Kidney glomerular epithelial cell (primary cell): ENCODE measurements around the gene SORCS2.

Experiments
- DNase-seq: peaks from one replicate; lab custom pipeline; 2025; lab: John Stamatoyannopoulos, UW

The SORCS2 gene

DNA sequence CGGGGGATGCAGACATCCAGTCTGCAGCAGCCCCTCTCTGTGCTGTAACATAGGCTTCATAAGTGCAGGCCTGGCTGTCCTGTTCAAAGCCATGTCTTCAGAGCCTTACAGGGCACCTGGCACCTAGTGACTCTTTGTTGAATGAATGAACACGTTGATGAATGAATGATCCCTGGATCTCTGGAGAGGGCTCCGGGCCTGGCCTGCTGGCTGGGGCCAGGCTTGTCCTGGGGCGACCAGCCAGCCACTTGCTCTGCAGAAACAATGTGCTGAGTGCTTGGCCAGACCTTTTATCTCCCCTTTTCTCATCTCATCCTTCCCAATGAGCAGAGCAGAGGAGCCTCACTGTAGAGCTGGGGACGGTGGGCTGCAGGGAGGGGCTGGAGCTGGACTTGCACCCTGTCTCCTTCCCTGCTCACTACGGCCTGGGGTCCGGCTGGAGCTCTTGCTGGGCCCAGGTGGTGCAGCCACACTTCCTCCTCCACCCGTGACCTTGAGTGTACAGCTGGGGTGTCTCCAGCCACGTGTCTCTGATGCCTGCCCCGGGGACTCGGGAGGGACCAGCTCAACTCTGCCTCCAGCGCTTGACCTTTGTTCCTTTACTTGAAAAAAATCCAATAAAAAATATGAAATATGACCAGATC lies 164.5 kb downstream of the SORCS2 start:
- DNase-seq, result no peak

DNA sequence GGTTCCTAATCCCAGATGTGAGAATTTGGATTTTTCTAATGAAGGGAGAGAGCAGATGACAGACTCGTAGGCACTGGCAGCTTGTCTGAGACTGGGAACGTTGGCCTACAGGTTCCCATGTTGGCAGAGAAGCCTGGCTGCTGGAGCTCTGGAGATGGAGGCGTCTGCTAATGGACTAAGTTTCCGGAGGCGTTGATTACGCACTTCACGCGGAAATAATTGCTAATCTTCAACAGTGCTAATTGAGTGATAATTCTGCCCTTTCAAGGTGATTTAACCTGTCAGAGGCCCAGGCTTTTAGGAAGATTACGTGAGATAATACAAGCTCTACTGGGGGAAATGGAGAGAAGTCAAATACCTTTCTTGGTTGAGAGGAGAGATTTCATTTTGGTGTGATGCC lies 165.0 kb downstream of the SORCS2 start:
- no peak for DNase-seq

DNA sequence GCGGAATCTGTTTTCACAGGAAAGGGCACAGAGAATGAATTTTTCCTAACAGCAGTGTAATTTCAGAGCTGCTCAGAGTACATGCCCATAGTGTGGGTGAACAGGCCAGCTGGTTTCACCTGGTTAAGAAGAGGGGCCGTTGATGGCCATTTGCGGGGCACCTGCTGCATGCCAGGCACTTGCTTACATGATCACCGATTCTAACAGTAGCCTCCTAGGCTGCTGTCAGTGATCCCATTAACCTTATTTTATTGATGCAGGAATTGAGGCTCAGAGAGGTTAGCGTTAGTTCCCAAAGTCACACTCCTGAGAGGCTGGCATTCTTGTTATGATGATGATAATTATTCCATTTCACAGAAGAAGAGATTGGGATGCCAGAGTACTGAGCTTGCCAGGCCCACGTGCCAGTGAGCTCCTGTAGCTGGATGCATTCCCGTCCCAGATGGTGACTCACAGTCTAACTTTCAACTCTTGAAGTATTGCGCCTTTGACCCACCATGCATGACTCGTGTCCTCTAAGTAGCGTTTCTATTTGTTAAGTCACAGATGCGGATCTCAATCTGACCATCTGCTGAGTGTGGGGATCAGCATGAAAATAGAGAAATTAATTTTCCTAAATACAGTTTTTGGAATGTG lies 165.9 kb downstream of the SORCS2 start:
- DNase-seq, result peak; percentile 94

DNA sequence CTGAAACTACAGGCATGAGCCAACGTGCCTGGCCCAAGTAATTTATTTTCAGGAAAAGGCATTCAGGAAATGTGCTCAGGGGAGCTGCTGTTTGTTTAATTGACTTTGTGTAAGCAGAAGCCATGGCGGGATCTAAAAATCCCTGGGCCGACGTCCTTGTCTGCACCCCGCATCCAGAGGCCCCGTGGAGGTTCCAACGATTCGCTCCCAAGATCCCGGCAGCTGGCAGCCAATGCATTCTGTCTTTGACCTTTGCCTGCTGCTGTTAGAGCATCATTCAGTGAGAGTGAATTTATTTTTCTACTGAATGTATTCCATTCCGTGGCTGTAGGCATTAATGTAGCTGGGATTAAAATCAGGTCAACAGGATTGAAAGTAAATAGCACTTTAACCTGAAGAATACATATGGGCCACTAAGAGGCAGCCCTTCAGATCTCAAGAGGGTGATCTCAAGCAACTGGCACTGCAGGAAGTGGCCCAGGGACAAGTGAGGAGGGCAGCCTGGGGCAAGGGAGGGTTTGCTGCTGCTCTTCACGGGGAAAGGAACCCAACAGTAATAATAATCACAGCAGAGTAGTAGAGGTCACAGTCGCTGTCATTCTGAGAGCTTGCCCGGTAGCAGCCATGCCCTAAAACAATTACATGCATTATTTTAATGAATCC lies 167.2 kb downstream of the SORCS2 start:
- no peak for DNase-seq

DNA sequence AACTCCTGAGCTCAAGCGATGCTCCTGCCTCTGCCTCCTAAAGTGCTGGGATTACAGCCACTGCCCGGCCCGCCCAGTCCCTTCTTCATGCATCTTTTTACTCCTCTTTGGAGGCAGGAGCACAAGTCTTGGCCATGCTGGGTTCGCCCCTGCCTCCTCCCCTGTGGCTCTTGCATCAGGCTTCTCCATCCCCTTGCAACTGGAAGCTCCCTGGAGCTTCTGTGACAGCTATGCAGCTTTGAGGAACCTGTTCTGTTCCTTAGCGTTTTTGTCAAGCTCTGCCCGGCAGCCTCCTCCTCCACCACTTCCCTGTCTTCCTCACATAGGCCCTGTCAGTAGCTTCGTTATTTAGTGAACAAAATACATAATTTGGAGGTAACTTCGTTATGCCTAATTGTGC lies 168.5 kb downstream of the SORCS2 start:
- no peak for DNase-seq

DNA sequence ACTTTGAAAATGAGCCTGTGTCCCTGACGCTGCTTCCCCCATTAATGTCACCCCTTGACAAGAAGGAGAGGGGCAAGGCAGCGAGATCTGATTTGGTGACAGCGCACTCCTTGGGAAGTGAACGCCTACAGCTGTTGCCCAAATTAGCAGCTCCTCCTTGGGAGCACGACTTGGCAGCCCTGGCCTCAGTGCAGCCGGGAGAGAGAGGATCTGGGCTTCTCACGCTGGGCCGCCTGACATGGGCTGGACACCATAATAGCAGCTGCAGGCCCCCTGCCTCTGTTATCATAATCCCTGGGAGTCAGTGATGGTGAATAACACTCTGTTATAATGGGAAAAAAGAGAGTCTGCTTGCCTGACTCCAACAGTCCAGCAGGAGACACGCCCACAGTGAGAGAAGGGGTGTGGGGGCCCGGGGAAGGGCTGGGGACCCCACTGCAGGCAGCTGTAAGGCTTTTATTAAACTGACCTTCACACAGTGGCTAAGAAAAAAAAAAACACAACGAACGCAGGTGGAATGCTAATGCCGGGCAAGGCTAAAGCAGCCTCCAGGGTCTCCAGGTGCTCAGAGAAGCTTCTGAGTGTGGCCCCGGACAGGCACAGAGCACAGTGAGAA lies 169.1 kb downstream of the SORCS2 start:
- DNase-seq, result no peak

DNA sequence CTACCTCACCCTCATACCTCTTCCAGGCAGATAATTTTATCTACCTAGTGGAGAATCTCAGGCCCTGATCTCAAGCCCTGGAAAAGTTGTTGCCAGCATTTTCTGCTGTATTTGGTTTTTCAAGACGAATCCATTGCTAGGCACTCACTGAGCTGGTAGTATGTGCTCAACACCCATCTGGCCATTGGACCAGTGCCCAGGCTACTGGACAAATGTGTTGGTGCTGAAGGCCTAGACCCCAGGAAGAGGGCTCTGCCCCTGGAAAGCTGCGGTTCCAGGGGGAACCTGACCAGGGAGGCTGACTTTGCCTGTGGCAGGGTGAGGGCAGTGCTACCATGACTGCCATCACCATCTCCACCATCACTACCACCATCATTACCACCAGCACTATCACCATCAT lies 170.0 kb downstream of the SORCS2 start:
- no peak for DNase-seq

DNA sequence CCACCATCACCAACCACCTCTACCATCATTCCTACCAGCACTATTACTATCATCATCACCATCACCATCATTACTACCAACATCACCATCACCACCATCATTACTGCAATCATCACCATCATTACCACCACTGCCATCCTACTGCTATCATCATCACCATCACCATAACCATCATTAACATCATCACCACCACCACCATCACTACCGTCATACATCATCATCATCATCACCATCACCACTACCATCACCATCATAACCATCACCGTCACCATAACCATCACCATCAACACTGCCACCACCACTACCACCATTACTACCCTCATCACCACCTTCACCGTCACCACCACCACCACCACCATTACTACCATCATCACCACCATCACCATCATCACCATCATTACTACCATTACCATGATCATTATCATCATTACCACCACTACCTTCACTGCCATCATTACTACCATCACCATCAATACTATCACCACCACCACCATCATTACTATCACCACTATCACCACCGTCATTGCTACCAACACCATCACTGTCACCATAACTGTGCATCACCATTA lies 170.6 kb downstream of the SORCS2 start:
- DNase-seq, result no peak

DNA sequence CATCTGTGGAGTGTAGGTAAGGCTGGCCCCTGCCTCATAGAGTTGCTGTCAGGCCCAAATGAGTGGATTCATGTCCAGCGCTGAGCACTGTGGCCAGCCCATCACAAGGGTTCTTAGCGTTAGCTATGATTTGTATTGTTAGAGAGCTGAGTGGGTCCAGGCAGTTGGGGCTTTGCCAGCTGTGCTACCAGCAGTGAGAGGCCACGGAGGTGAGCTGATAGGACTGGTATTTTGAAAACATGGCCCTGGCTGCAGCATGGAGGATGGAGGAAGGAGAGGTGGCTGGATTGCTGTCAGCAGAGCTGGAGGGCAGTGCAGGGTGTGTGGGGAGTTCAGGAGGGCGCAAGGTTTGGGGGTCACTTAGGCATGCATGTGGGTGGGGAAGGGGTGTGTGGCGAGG lies 172.6 kb downstream of the SORCS2 start:
- DNase-seq, result no peak

DNA sequence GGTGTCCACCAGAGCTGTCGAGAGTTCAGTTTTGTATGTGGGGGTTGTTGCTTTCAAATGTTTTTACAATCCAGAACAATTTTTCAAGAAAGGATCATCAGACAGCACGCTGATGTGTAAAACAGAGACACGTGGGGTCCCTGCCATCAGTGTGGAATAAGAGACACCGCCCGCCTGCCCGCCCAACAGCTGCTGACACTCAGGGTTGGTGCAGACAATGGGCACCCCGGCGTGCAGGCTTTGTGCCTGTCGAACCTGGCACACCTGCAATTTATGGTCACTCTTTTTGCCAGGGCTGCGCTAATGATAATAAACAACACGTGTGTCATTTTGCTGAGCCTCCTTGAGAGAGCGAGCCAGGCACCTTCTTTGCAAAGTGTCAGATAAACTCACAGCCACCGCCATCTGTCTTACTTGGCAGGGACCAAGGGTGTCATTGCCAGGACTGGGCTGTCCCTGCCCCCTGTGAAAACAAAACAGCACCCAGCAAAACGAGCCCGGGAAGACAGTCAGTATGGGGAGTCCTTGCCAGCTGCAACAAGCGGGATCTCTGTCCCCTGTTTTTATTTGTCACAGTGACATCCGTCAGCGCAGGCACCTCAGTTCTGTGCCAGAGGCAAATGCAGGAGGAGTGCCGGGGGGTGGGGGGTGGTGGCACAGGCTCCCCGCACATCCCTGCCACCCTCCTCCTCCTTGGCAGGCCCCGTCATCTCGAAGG lies 173.3 kb downstream of the SORCS2 start:
- no peak for DNase-seq

DNA sequence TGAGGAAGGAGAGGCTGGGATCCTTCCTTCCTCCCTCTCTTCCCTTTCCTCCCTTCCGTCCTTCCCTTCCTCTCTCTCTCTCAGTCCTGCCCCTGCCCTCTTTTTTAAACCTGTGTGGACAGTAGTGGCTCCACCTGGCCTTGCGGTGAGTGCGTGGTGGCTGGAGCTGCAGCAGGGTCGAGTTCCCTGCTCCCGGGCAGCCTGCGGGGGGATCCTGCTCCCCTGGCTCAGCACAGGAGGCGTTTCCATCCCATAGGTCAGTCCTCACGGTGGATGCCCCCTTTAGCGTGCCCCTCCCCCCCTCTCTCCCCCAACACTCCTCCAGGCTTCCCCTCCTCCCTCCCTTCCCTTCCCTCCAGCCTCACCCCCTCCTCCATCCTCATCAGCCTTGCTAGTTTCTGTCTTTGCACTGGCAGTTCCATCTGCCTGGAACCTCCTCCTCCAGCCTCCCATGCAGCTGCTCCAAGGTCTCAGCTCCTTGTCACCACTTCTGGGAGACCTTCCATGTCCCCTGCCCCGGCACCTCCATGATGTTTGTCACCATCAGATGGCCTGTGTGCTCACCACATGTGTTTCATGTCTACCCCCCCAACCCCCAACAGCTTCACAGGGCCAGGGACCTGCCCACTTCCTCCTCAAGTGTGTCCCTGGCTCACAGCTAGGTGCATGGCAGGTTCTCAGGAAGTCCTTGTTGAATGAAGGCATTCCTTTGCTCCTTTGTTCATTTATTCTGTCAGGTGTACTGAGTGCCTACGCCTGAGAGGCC lies 174.0 kb downstream of the SORCS2 start:
- DNase-seq, result no peak

DNA sequence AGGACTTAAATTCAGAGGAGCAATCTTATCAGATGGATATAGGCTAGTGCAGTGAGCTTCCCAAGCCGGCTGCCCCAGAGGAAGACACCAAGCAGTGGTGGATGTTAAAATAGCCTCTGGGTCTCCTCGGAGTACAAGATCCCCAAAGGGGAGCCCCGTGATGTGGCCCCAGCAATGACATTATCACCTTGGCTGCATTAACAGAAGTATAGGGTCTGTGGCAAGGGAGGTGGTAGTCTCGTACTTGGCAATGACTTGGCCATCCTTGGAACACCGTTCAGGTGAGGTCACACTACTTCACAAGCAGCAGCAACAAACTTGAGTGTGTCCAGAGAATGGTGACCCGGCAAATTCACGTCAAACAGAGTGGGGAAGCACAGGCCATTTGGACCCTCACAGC lies 174.6 kb downstream of the SORCS2 start:
- no peak for DNase-seq

DNA sequence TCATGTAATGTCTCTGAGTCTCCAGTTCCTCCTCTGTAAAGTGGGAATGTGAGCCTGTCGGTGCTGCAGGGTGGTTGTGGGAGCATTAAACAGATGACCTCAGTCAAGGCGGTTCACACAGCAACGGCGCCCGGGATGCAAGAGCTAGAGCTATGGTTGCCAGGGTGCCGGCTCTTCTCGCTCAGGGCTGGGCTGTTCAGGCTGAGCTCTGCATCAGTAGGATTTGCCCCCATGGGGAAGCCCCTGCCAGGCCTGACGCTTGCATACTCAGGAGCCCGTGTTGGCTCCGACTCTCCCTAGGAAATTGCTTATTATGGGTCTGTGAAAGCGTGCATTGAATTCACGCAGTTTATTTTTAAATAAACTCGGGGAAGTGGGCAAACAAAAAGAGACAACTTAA lies 175.1 kb downstream of the SORCS2 start:
- no peak for DNase-seq

DNA sequence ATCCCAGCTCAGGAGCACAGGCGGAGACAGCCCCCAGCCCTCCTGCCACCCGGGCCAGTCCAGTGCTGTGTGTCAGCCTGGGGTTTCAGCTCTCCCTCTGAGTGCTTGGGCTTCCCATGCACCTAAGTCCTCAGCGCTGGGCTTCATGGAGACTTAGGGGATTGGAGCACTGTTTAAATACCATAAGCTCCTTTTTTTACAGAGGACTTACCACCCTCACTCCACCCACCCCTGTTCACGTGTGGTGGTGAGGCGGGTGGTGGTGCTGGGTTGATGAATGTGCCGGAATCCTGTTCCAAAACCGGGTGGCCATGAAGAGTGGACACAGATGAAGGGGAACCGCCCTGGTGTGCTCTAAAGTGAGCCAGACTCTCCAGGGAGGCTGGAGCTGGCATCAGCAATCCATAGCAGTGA lies 175.5 kb downstream of the SORCS2 start:
- DNase-seq, result no peak

DNA sequence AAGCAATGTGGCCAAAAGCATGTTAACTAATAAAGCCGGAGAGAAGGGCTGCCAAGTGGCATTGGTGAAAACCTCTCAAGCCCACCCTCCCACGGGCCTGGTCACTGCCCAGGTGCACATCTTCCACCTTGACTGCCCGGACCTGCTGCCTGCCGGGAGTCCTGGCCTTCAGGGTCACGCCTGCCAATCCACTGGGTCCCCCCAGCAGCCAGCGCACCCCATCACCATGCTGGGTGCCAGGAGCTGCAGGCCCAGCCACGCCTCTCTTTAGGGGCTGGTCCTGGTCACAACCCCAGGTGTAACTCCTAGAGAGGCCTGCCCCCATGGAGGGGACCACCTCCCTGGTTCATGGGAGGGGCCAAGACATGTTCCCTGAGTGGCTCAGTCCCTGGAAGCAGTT lies 176.0 kb downstream of the SORCS2 start:
- no peak for DNase-seq

DNA sequence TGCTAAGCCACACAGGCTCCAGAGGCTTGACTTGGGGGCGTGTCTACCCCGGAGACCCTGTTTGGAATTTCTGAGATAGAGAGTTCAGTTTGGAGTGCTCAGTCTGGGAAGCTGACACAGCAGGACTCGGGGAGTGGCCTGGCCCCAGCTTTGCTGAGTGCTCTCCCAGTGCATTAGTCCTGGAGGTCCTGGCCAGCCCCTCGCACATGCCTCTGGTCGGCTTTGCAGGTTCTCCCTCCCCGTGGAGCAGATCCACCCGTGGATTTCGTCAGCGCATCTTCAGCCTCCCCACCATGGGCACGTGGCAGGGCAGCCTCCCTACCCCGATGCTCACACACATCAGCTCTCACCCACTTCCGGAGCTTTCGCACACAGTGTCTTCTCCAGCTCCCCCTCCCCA lies 177.2 kb downstream of the SORCS2 start:
- DNase-seq, result no peak

DNA sequence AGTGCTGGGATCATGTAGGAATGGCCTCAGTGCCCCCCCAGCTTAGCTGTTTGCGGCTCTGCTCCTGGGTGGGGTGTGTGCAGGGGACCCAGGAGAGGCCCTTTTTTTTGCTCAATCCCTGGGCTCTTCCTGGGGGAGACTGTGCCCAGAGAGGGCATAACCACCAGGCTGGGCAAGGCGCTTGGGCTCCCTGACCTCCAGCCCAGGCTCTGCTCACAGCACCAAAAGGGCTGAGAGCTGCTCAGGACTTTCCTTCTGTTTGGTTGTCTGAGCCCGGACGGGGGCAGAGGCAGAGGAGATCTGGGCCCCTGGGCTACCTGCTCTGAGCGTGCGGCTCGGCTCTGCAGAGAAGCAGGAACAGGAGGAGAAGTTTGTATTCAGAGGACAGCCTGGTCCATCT lies 177.7 kb downstream of the SORCS2 start:
- no peak for DNase-seq

DNA sequence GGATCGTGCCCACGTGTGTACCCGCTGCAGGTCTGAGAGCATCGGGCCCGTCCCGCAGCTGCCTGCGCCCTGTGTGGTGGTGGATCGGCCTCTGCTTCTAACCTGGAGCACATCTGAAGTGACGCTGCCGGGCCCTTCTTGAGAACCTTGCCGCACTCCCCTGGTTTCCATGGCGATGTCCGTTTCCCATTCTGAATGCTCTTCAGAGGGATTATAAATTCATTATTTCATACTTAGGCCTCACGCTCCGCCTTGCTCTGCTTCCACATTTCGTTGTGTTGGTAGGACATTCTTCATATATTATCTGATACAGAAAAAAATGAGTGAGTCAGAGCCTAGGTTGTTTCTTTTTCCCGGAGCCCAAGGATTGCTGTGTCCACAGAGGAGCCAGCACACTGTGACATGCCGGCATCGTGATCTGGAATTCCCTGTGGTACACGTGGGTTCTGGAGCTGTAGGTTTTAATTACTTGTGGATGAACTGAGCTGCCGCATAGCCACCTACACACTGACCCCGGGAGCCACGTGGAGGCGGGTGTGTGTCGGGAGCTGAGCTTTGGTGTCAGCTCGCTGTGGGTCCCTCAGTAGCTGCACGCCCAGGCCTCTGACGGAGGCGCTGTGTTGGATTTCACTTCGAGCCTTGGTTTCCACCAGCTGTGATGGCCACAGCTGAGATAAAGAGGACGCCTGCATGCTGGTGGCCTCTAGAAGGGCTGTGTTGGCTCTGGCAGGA lies 179.0 kb downstream of the SORCS2 start:
- DNase-seq, result peak; percentile 17

DNA sequence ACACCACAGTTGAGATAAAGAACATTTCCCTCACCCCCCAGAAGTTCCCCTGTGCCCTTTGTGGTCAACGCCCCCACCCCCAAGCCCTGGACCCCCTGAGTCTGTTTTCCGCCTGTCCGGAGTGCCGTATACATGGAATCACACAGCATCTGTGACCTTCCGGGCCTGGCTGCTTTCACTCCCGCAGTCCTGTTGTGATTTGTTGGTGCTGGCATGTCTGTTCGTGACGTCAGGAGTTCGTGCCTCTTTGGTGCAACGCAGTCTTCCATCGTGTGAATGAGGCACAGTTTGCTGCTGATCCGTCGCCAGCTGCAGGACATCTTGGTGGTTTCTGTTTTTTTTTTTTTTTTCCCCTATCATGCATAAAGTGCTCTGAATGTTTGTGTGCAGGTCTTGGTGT lies 180.3 kb downstream of the SORCS2 start:
- DNase-seq, result no peak

DNA sequence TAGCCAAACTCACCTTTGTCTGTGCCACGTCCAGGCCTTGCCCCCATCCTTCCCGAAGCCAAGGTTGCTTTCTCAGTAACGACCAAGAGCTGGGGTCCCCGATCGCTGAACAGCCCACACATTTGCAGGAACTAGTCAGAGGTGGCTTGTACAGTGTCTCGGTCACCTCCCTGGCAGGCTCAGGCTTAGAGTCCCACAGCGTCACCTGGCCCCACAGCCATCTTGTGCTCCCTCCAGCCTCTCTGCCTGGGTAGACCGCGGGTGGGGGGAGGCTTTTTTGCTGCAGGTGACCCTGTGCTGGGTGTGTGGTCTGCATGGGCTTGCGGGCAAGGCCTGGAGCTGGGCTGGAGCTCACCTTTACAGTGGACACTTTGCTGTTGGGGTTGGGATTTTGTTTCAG lies 182.2 kb downstream of the SORCS2 start:
- DNase-seq, result no peak

DNA sequence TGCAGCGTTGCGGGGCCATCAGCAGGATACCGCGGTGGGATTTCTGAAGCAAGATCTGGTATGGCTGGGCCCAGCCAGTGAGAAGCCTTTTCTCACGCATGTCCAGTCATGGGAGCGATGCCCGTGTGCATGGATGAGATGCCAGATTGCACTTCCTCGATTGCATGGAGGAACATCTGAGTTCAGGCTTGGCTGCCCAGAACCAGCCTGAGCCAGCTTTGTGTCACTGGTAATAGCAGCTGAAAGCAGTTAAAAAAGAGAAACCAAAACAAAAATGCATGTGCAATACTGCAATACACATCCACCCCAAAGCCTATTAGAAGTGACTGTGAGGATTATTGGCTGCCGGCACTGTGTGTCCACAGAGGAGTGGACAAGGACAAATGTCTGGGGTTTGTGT lies 183.1 kb downstream of the SORCS2 start:
- no peak for DNase-seq
